HCT116 (cell line): ENCODE measurements around the gene FAR2.

Experiments
- JUND ChIP-seq: IDR thresholded peaks from 2 replicates; pipeline ENCODE4 v1.6.1; 2012
- MAX ChIP-seq: IDR thresholded peaks from 2 replicates; pipeline ENCODE4 v1.6.1; 2012
- POLR2A ChIP-seq: IDR thresholded peaks from 2 replicates; pipeline ENCODE4 v1.7.0; 2011; ENCODE audit warnings: borderline replicate concordance; ENCODE audit not compliant: insufficient read depth, insufficient read length; ENCODE audit errors: extremely low read depth
- SRF ChIP-seq: IDR thresholded peaks from 2 replicates; pipeline ENCODE4 v1.6.1; 2012; ENCODE audit warnings: low read depth

- TF ChIP-seq MAX (no peak), JUND (no peak), SRF (no peak), POLR2A (no peak)
Measured at GRCh38 chr12:29167445-29167844, 18.4 kb downstream of the FAR2 start.
